Effector memory CD8-positive, alpha-beta T cell (primary cell): ENCODE measurements around the gene NPW.
"Not testable (repeated sequence)": the region's sequence is repeated elsewhere in the genome, so short reads cannot be mapped to it uniquely, and the experiment has no call there.

Source experiments
- ATAC-seq: fragments of 150-1000 bp; cut with Tn5 transposase; replicated peaks from 2 replicates; pipeline ENCODE4 v1.10.0; 2021; ENCODE audit warnings: mild to moderate bottlenecking, moderate library complexity
- DNase-seq, 3 experiments: peaks; one replicate each; pipeline ENCODE4 v3.0.0; 2021
- H3K27ac Mint-ChIP-seq, 2 donors: one replicate each; pipeline ENCODE4 v1.8.0; 2022; ENCODE audit warnings: mild to moderate bottlenecking in 2 of 2, mixed read lengths in 2 of 2, moderate library complexity in 2 of 2
- H3K27me3 Mint-ChIP-seq, 2 donors: one replicate each; pipeline ENCODE4 v1.8.0; 2022; ENCODE audit warnings: mixed read lengths in 2 of 2
- H3K36me3 Mint-ChIP-seq: one replicate; pipeline ENCODE4 v1.8.0; 2022; ENCODE audit warnings: mild to moderate bottlenecking, moderate library complexity, mixed read lengths; ENCODE audit not compliant: insufficient read depth
- H3K4me1 Mint-ChIP-seq, 2 donors: one replicate each; pipeline ENCODE4 v1.8.0; 2022; ENCODE audit warnings: low read depth in 2 of 2, mixed read lengths in 2 of 2
- H3K4me3 Mint-ChIP-seq, 2 donors: one replicate each; pipeline ENCODE4 v1.8.0; 2022; ENCODE audit warnings: mild to moderate bottlenecking in 2 of 2, mixed read lengths in 2 of 2, moderate library complexity in 2 of 2
- H3K9me3 Mint-ChIP-seq, 2 donors: one replicate each; pipeline ENCODE4 v1.8.0; 2022; ENCODE audit warnings: mixed read lengths in 2 of 2

NPW gene

GRCh38 chr16:2009791-2010510 is 9.6 kb upstream of the NPW start, which contains the start of gene ZNF598:
TSS of gene ZNF598 (minus strand) at chr16:2009821.
- Mint-ChIP-seq H3K4me3 (peak within 1 kb of the TSS; percentile 84 to 85), H3K4me1 (peaks cover 37 to 38% of the 10 kb centered on the region in 2 donors), H3K27ac (peak within 1 kb of the TSS; percentile 90 to 94), H3K27me3 (no peaks in the 10 kb centered on the region), H3K9me3 (no peaks in the 10 kb centered on the region), H3K36me3 (peaks cover 7% of the 10 kb centered on the region)
- DNase-seq = peak; percentile 70 to 77 (median 76)
- peak; percentile 94 for ATAC-seq

GRCh38 chr16:2011726-2012125 is 7.9 kb upstream of the NPW start:
- H3K9me3 Mint-ChIP-seq, H3K4me3 Mint-ChIP-seq: not testable (repeated sequence)
- peaks cover 12% of the 10 kb centered on the region for H3K36me3 Mint-ChIP-seq

GRCh38 chr16:2013527-2013926 is 6.1 kb upstream of the NPW start:
- Mint-ChIP-seq H3K27me3 (peaks cover 0 to 10% of the 10 kb centered on the region in 2 donors), H3K36me3 (peaks cover 5% of the 10 kb centered on the region), H3K4me3 (no peak overlapping the region), H3K9me3 (no peaks in the 10 kb centered on the region), H3K4me1 (peaks cover 9% of the 10 kb centered on the region in 2 donors), H3K27ac (no peak overlapping the region)
- no peak for DNase-seq
- no peak for ATAC-seq

More at GRCh38 chr16:2011726-2012125, 7.9 kb upstream of the NPW start:
- not testable (repeated sequence) for H3K27me3 Mint-ChIP-seq, DNase-seq, H3K27ac Mint-ChIP-seq, ATAC-seq
- peaks cover 24 to 25% of the 10 kb centered on the region in 2 donors for H3K4me1 Mint-ChIP-seq

- no peak for DNase-seq
- Mint-ChIP-seq H3K4me3 (no peak overlapping the region), H3K9me3 (no peaks in the 10 kb centered on the region), H3K36me3 (peaks cover 5% of the 10 kb centered on the region), H3K4me1 (peaks cover under 1% of the 10 kb centered on the region in 2 donors), H3K27me3 (peaks cover 0 to 20% of the 10 kb centered on the region in 2 donors), H3K27ac (no peak overlapping the region)
- ATAC-seq = no peak
Measured at GRCh38 chr16:2015117-2015946, 4.3 kb upstream of the NPW start.

GRCh38 chr16:2015947-2016208 is 3.7 kb upstream of the NPW start:
- H3K27ac Mint-ChIP-seq = no peak overlapping the region
- no peak for ATAC-seq
- peaks cover 5% of the 10 kb centered on the region for H3K36me3 Mint-ChIP-seq
- H3K27me3 Mint-ChIP-seq = peaks cover 5 to 25% of the 10 kb centered on the region in 2 donors
- peaks cover 0 to 2% of the 10 kb centered on the region in 2 donors for H3K4me1 Mint-ChIP-seq
- no peak for DNase-seq
- H3K4me3 Mint-ChIP-seq = no peak overlapping the region
- no peaks in the 10 kb centered on the region for H3K9me3 Mint-ChIP-seq

GRCh38 chr16:2016407-2016922 is 3.1 kb upstream of the NPW start:
- Mint-ChIP-seq H3K9me3 (no peaks in the 10 kb centered on the region), H3K4me3 (no peak overlapping the region), H3K27me3 (peaks cover 7 to 31% of the 10 kb centered on the region in 2 donors), H3K27ac (no peak overlapping the region), H3K36me3 (peaks cover 8% of the 10 kb centered on the region), H3K4me1 (peaks cover 0 to 2% of the 10 kb centered on the region in 2 donors)
- DNase-seq (no peak), ATAC-seq (no peak)

- DNase-seq (no peak), ATAC-seq (no peak)
- H3K4me1 Mint-ChIP-seq = peaks cover 8 to 9% of the 10 kb centered on the region in 2 donors
- peak overlapping the region in 1 of 2 donors; percentile 49 for H3K27ac Mint-ChIP-seq
- H3K4me3 Mint-ChIP-seq = no peak overlapping the region
- peaks cover 6% of the 10 kb centered on the region for H3K36me3 Mint-ChIP-seq
- H3K27me3 Mint-ChIP-seq = peaks cover 19 to 48% of the 10 kb centered on the region in 2 donors
- no peaks in the 10 kb centered on the region for H3K9me3 Mint-ChIP-seq
Measured at GRCh38 chr16:2019921-2020831, 591 bp downstream of the NPW start.

GRCh38 chr16:2022723-2023091 is 3.1 kb downstream of the NPW start:
- H3K36me3 Mint-ChIP-seq = peaks cover 3% of the 10 kb centered on the region
- H3K9me3 Mint-ChIP-seq = no peaks in the 10 kb centered on the region
- H3K27me3 Mint-ChIP-seq = peaks cover 19 to 46% of the 10 kb centered on the region in 2 donors
- no peak overlapping the region for H3K27ac Mint-ChIP-seq
- H3K4me1 Mint-ChIP-seq = peaks cover 8 to 9% of the 10 kb centered on the region in 2 donors
- peak overlapping the region; percentile 78 to 81 for H3K4me3 Mint-ChIP-seq
- DNase-seq = no peak
- ATAC-seq = peak; percentile 16

- peaks cover 9 to 12% of the 10 kb centered on the region in 2 donors for H3K4me1 Mint-ChIP-seq
- peak overlapping the region; percentile 78 to 81 for H3K4me3 Mint-ChIP-seq
- peaks cover 19 to 40% of the 10 kb centered on the region in 2 donors for H3K27me3 Mint-ChIP-seq
- no peak overlapping the region for H3K27ac Mint-ChIP-seq
- peaks cover 3% of the 10 kb centered on the region for H3K36me3 Mint-ChIP-seq
- H3K9me3 Mint-ChIP-seq = no peaks in the 10 kb centered on the region
- DNase-seq (peak; percentile 93 to 96 (median 96)), ATAC-seq (peak; percentile 83)
Measured at GRCh38 chr16:2023092-2024031, 3.8 kb downstream of the NPW start.

GRCh38 chr16:2024032-2024420 is 4.4 kb downstream of the NPW start:
- H3K27ac Mint-ChIP-seq = no peak overlapping the region
- peaks cover 3% of the 10 kb centered on the region for H3K36me3 Mint-ChIP-seq
- H3K27me3 Mint-ChIP-seq = peaks cover 19 to 33% of the 10 kb centered on the region in 2 donors
- H3K9me3 Mint-ChIP-seq = no peaks in the 10 kb centered on the region
- peaks cover 9 to 12% of the 10 kb centered on the region in 2 donors for H3K4me1 Mint-ChIP-seq
- no peak for DNase-seq
- no peak overlapping the region for H3K4me3 Mint-ChIP-seq
- ATAC-seq = no peak

GRCh38 chr16:2025251-2025650 is 5.7 kb downstream of the NPW start:
- no peak for ATAC-seq
- Mint-ChIP-seq H3K9me3 (no peaks in the 10 kb centered on the region), H3K36me3 (peaks cover 3% of the 10 kb centered on the region), H3K27ac (no peak overlapping the region), H3K4me3 (peak overlapping the region; percentile 59 to 66), H3K4me1 (peaks cover 9 to 12% of the 10 kb centered on the region in 2 donors), H3K27me3 (peaks cover 19 to 29% of the 10 kb centered on the region in 2 donors)
- DNase-seq = no peak

GRCh38 chr16:2025878-2026460 is 6.4 kb downstream of the NPW start:
- ATAC-seq (no peak), DNase-seq (no peak)
- Mint-ChIP-seq H3K9me3 (no peaks in the 10 kb centered on the region), H3K27ac (no peak overlapping the region), H3K36me3 (peaks cover 2% of the 10 kb centered on the region), H3K4me3 (peak overlapping the region; percentile 59 to 66), H3K27me3 (peaks cover 14 to 22% of the 10 kb centered on the region in 2 donors), H3K4me1 (peaks cover 9 to 10% of the 10 kb centered on the region in 2 donors)
